Breast epithelium (tissue), 3 donors: ENCODE data around the gene ADD1.

Experiments
- POLR2AphosphoS5 ChIP-seq, 3 donors: sonication (generic); formaldehyde crosslinking; IDR thresholded peaks; one replicate each; pipeline ENCODE4 v1.6.1; 2017; ENCODE audit warnings: antibody characterized with exemption in 3 of 3
- TF ChIP-seq, protein P1 (sequence below), 3 donors: fragments of 450-650 bp; IDR thresholded peaks; one replicate each; pipeline ENCODE4 v1.5.1; 2016 to 2017; ENCODE audit warnings: antibody characterized with exemption in 3 of 3, mild to moderate bottlenecking in 3 of 3, moderate library complexity in 3 of 3

DNA sequence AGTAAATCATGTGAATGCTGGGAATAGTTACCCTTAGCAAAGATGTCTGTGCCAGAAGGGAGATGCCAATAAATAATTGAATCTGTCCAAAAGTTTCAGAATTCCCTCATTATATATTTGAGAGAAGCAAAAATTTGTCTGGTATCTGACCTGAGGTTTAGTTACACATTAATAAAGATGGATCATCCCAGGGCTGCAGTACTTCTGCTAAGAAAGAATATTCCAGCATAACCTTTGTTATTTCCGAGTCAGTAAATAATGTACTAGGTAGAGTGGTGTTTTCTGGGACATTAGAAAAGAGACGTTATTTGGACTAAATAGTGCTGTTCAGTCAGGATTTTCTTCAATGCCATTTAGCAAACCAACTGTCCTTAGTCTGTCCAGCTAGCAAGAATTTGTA lies 26.4 kb downstream of the ADD1 start:
- TF ChIP-seq, protein P1, sequence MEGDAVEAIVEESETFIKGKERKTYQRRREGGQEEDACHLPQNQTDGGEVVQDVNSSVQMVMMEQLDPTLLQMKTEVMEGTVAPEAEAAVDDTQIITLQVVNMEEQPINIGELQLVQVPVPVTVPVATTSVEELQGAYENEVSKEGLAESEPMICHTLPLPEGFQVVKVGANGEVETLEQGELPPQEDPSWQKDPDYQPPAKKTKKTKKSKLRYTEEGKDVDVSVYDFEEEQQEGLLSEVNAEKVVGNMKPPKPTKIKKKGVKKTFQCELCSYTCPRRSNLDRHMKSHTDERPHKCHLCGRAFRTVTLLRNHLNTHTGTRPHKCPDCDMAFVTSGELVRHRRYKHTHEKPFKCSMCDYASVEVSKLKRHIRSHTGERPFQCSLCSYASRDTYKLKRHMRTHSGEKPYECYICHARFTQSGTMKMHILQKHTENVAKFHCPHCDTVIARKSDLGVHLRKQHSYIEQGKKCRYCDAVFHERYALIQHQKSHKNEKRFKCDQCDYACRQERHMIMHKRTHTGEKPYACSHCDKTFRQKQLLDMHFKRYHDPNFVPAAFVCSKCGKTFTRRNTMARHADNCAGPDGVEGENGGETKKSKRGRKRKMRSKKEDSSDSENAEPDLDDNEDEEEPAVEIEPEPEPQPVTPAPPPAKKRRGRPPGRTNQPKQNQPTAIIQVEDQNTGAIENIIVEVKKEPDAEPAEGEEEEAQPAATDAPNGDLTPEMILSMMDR (IDR thresholded peaks at IDR 0.05), result no peak
- no peak for TF ChIP-seq POLR2AphosphoS5 (IDR thresholded peaks at IDR 0.05)
